GM12878 (cell line): ENCODE measurements around the gene CYYR1. TPM values are rescaled to one million over a fixed set of nuclear protein-coding genes. Genes with fewer than 3 reads are reported as not detected.

Source experiments
- ATAC-seq: fragments of 200-7000 bp; cut with Tn5 transposase; 3 replicates; pipeline ENCODE4 v1.9.1; 2020; ENCODE audit warnings: mild to moderate bottlenecking, moderate library complexity
- BruUV-seq: library from RNA; stranded (reverse); fragments of 400-500 nt; replicated peaks from 2 replicates; lab custom pipeline; 2021; lab: Mats Ljungman, UMichigan
- CTCF ChIA-PET: fragments of 300-600 bp; sonication (Branson Sonifier 250); formaldehyde crosslinking; extraction: SDS; loops from one replicate; lab custom pipeline; 2021; ENCODE audit warnings: inconsistent platforms; lab: Yijun Ruan, JAX
- POLR2A ChIA-PET: fragments of 350-600 bp; formaldehyde crosslinking; extraction: SDS; loops from one replicate; lab custom pipeline; 2021; ENCODE audit warnings: inconsistent platforms; lab: Charles Lee
- RAD21 ChIA-PET: fragments of 300-600 bp; sonication (Branson Sonifier 250); formaldehyde crosslinking; loops from one replicate; lab custom pipeline; 2023; ENCODE audit warnings: antibody characterized with exemption; ENCODE audit not compliant: unreplicated experiment; lab: Charles Lee
- SMC1A ChIA-PET: fragments of 300-600 bp; sonication (Branson Sonifier 250); formaldehyde crosslinking; loops from one replicate; lab custom pipeline; 2023; ENCODE audit not compliant: unreplicated experiment, uncharacterized antibody; lab: Charles Lee
- DNase-seq: peaks from one replicate; pipeline ENCODE4 v3.0.0-alpha.2; 2011; ENCODE audit warnings: low read depth, low spot score
- FAIRE-seq: peaks from 3 replicates; lab custom pipeline; 2011; peaks lifted over from hg19 to GRCh38; lab: Jason Lieb, UNC
- H2AFZ ChIP-seq: 2 replicates; pipeline ENCODE4 v1.6.0; 2011; ENCODE audit warnings: low read depth, low read length, control low read depth; ENCODE audit not compliant: control insufficient read depth
- H3K27ac ChIP-seq: 2 replicates; pipeline ENCODE4 v1.5.1; 2011; ENCODE audit warnings: control low read depth; ENCODE audit not compliant: control insufficient read depth, insufficient read depth
- H3K27me3 ChIP-seq, 2 experiments: replicated peaks in 1 of 2; 2 replicates each; pipeline versions ENCODE4 v1.6.0 to v1.6.1; 2011; ENCODE audit warnings: low read length in 1 of 2; ENCODE audit not compliant: control insufficient read depth in 2 of 2, insufficient read depth in 2 of 2
- H3K36me3 ChIP-seq, 2 experiments: 2 replicates each; pipeline ENCODE4 v1.5.1; 2011; ENCODE audit warnings: low read length in 1 of 2; ENCODE audit not compliant: control insufficient read depth in 2 of 2, insufficient read depth in 2 of 2
- H3K4me1 ChIP-seq: 2 replicates; pipeline ENCODE4 v1.6.1; 2011; ENCODE audit warnings: mild to moderate bottlenecking, low read length, moderate library complexity, mixed read lengths; ENCODE audit not compliant: control insufficient read depth, insufficient read depth
- H3K4me2 ChIP-seq: 2 replicates; pipeline ENCODE4 v1.6.0; 2011; ENCODE audit warnings: control low read depth; ENCODE audit not compliant: control insufficient read depth, insufficient read depth
- H3K4me3 ChIP-seq: fragments of 200-600 bp; sonication (generic); 2 replicates; pipeline ENCODE4 v1.5.1; 2016
- H3K79me2 ChIP-seq: 2 replicates; pipeline ENCODE4 v1.6.0; 2011; ENCODE audit warnings: low read length; ENCODE audit not compliant: control insufficient read depth, insufficient read depth
- H3K9ac ChIP-seq: 2 replicates; pipeline ENCODE4 v1.8.0; 2011; ENCODE audit warnings: low read length, control low read depth, mixed read lengths; ENCODE audit not compliant: control insufficient read depth, insufficient read depth
- H3K9me3 ChIP-seq: replicated peaks from 3 replicates; pipeline ENCODE4 v1.5.1; 2011; ENCODE audit warnings: mild to moderate bottlenecking, low read length; ENCODE audit not compliant: control insufficient read depth, insufficient read depth
- H4K20me1 ChIP-seq: 2 replicates; pipeline ENCODE4 v1.6.0; 2011; ENCODE audit not compliant: control insufficient read depth, insufficient read depth
- CEBPB ChIP-seq, 2 experiments: fragments of 150-350 bp in 1 of 2; IDR thresholded peaks; 2 replicates each; pipeline ENCODE4 v1.6.1; 2012 to 2014; ENCODE audit warnings: low read depth in 2 of 2, low read length in 2 of 2, borderline replicate concordance in 1 of 2, inconsistent platforms in 1 of 2
- E2F8 ChIP-seq: fragments of 450-650 bp; IDR thresholded peaks from 2 replicates; pipeline ENCODE4 v1.6.1; 2018; ENCODE audit warnings: mild to moderate bottlenecking, low read depth, moderate library complexity; ENCODE audit not compliant: partially characterized antibody
- IRF4 ChIP-seq: IDR thresholded peaks from 2 replicates; pipeline ENCODE4 v1.6.1; 2011; ENCODE audit warnings: low read depth, low read length
- POLR2A ChIP-seq: IDR thresholded peaks from 2 replicates; pipeline ENCODE4 v1.6.1; 2011; ENCODE audit warnings: low read depth, mild to moderate bottlenecking, low read length
- SREBF1 ChIP-seq: IDR thresholded peaks from 2 replicates; pipeline ENCODE4 v1.6.1; 2012; ENCODE audit warnings: mild to moderate bottlenecking, low read length
- TARDBP ChIP-seq: IDR thresholded peaks from 2 replicates; pipeline ENCODE4 v1.6.1; 2016; ENCODE audit warnings: borderline replicate concordance
- ZBED1 ChIP-seq: IDR thresholded peaks from 2 replicates; pipeline ENCODE4 v1.6.1; 2016; ENCODE audit warnings: borderline replicate concordance
- WGBS: methylation state at CpG from one replicate; pipeline ENCODE4 v1.1.6; 2016; ENCODE audit warnings: low lambda C conversion rate; ENCODE audit not compliant: insufficient replicate concordance, insufficient coverage; ENCODE audit errors: missing lambda C conversion rate; 5-methylcytosine and 5-hydroxymethylcytosine counted together
- in situ Hi-C: fragments of 300-500 bp; cut with MboI; formaldehyde crosslinking; loops from 9 replicates; pipeline ENCODE4 v1.14.3; 2018; ENCODE audit warnings: mixed read lengths
- intact Hi-C: fragments of 100-400 bp; cut with micrococcal nuclease; formaldehyde crosslinking; loops from one replicate; pipeline ENCODE4 v1.14.2; 2022; ENCODE audit not compliant: unreplicated experiment
- polyA plus RNA-seq, 11 experiments: library from polyadenylated mRNA; depleted of rRNA in 4 of 11; unstranded in 6 of 11; stranded (reverse) in 5 of 11; fragments of >200 nt; fragmentation: Nextera tagmentation in 4 of 11; fragmentation: Illumina TruSeq in 1 of 11; extraction: Ambion mirVana in 4 of 11; extraction: Trizol in 1 of 11; gene quantifications; 1 replicate in 1 of 11; 2 replicates in 10 of 11; pipeline versions ENCODE4 v1.2.1 to v1.2.3, GENCODE V29; 2011 to 2016; ENCODE audit warnings: inconsistent platforms in 2 of 11, missing spikeins in 2 of 11, low read depth in 1 of 11
- total RNA-seq, 4 experiments: library from RNA; depleted of rRNA in 3 of 4; stranded (reverse); fragments of >200 nt in 3 of 4; fragmentation: Illumina TruSeq in 1 of 4; extraction: Trizol in 1 of 4; gene quantifications; 2 replicates each; pipeline versions ENCODE4 v1.2.1 to v1.2.3, GENCODE V29; 2013 to 2021

Gene CYYR1
- total and polyA plus RNA-seq, 10 of the 15 experiments (the other 5 are each of a cell fraction or from before 2014, with no cell fraction given): 0.11 to 0.13 TPM; not detected in 8

GRCh38 chr21:26499495-26499894 lies 73.6 kb downstream of the CYYR1 start (continued):
- TF ChIP-seq CEBPB (IDR thresholded peaks at IDR 0.05; ENCODE audit: borderline replicate concordance in 1 of 2, low read depth in 2 of 2, low read length in 2 of 2) (no peak), IRF4 (no peak)

- ChIA-PET SMC1A (no interaction called here), POLR2A (no interaction called here), RAD21 (no interaction called here), CTCF (no interaction called here)
- H3K27ac ChIP-seq: no peak overlapping the region
- H3K36me3 ChIP-seq: no peaks in the 10 kb centered on the region
- DNase-seq (no peak), ATAC-seq (no peak), FAIRE-seq (no peak)
- no TSS peak for BruUV-seq
- no peak overlapping the region for H3K4me3 ChIP-seq
- H4K20me1 ChIP-seq: no peaks in the 10 kb centered on the region
- TF ChIP-seq POLR2A (no peak), TARDBP (no peak), E2F8 (no peak), ZBED1 (no peak), SREBF1 (no peak)
- no peaks in the 10 kb centered on the region for H3K27me3 ChIP-seq
- no peaks in the 10 kb centered on the region for H3K4me1 ChIP-seq
- intact Hi-C loops (no loop called here), in situ Hi-C loops (no loop called here)
- H3K9me3 ChIP-seq: no peaks in the 10 kb centered on the region
- no peak overlapping the region for H2AFZ ChIP-seq
- no peak overlapping the region for H3K4me2 ChIP-seq
- no peak overlapping the region for H3K9ac ChIP-seq
- H3K79me2 ChIP-seq: no peaks in the 10 kb centered on the region
- 35% methylated on average over 10 of the region's 10 CpGs for WGBS
Observed at GRCh38 chr21:26495283-26495849, 77.7 kb downstream of the CYYR1 start.
